ENCODE results near the gene ACIN1. TPM values are rescaled to one million over a fixed set of nuclear protein-coding genes. Genes with fewer than 3 reads are reported as not detected.

ACIN1 gene
- total and polyA plus RNA-seq, 9 of the 15 experiments (the other 6 are each of a cell fraction or from before 2014, with no cell fraction given) = 5.0 to 196 (median 129) TPM

- TF ChIP-seq ZBTB40 (IDR thresholded peaks at IDR 0.05) (no peak), ZBTB40 (CRISPR knock-in tag; IDR thresholded peaks at IDR 0.05) (no peak), GABPB2 (CRISPR knock-in tag; conservative IDR thresholded peaks at IDR 0.05) (no peak), ZNF583 (CRISPR knock-in tag; IDR thresholded peaks at IDR 0.05) (no peak), MTA2 (IDR thresholded peaks at IDR 0.05; ENCODE audit: low read depth) (peak; percentile 84), ZBTB33 (CRISPR knock-in tag; IDR thresholded peaks at IDR 0.05) (peak; percentile 82), SRSF9 (IDR thresholded peaks at IDR 0.05; ENCODE audit: borderline replicate concordance, low read depth, low read length) (no peak), PHB (CRISPR knock-in tag; IDR thresholded peaks at IDR 0.05) (no peak), ZNF584 (CRISPR knock-in tag; IDR thresholded peaks at IDR 0.05; ENCODE audit: low read depth) (no peak), ZBTB1 (CRISPR knock-in tag; IDR thresholded peaks at IDR 0.05; ENCODE audit: borderline replicate concordance, low read depth) (no peak), FIP1L1 (IDR thresholded peaks at IDR 0.05; ENCODE audit: low read depth, low read length, poor library complexity, severe bottlenecking) (no peak), RAD21 (CRISPR knock-in tag; conservative IDR thresholded peaks at IDR 0.05 in 1 of 2, IDR thresholded peaks at IDR 0.05 in 1 of 2) (peak; percentile 100), EHMT2 (IDR thresholded peaks at IDR 0.05) (no peak), ESRRA (IDR thresholded peaks at IDR 0.05; ENCODE audit: borderline replicate concordance, low read depth) (peak; percentile 68; the same call in 1 of the 2 replicates), ZNF589 (CRISPR knock-in tag; IDR thresholded peaks at IDR 0.05; ENCODE audit: low read depth) (0 out of 2 replicates have a peak, but pooled peaks have one; percentile 32)
Observed at GRCh38 chr14:23120541-23121251, 25.8 kb upstream of the ACIN1 start (continued).

Measured in K562 (cell line).